BJ (cell line): ENCODE data around the gene VMAC. TPM values are rescaled to one million over a fixed set of nuclear protein-coding genes. Genes with fewer than 3 reads are reported as not detected.

Experiments
- CTCF ChIA-PET: fragments of 350-600 bp; formaldehyde crosslinking; extraction: SDS; loops from one replicate; lab custom pipeline; 2021; ENCODE audit warnings: antibody characterized with exemption, inconsistent platforms; lab: Yijun Ruan, JAX
- POLR2A ChIA-PET: fragments of 300-600 bp; sonication (Branson Sonifier 250); formaldehyde crosslinking; extraction: SDS; loops from one replicate; lab custom pipeline; 2021; ENCODE audit warnings: antibody characterized with exemption; lab: Charles Lee
- DNase-seq: peaks from one replicate; pipeline ENCODE4 v3.0.0-alpha.2; 2011; ENCODE audit warnings: low read depth
- H3K27me3 ChIP-seq: 2 replicates; pipeline ENCODE4 v1.6.0; 2011; ENCODE audit warnings: low read length; ENCODE audit not compliant: control insufficient read depth, insufficient read depth
- H3K36me3 ChIP-seq: 2 replicates; pipeline ENCODE4 v1.5.1; 2011; ENCODE audit warnings: low read length; ENCODE audit not compliant: control insufficient read depth, insufficient read depth
- H3K4me3 ChIP-seq: 2 replicates; pipeline ENCODE4 v1.5.1; 2011; ENCODE audit warnings: low read depth, mild to moderate bottlenecking, control low read depth, low read length
- polyA plus RNA-seq: library from polyadenylated mRNA; depleted of rRNA; stranded (reverse); fragments of >200 nt; gene quantifications from 2 replicates; pipeline ENCODE4 v1.2.3, GENCODE V29; 2011
- TF ChIP-seq, protein P1 (sequence below): IDR thresholded peaks from 2 replicates; pipeline ENCODE4 v1.5.1; 2011; ENCODE audit warnings: low read depth, mild to moderate bottlenecking, control low read depth, inconsistent platforms, low read length, moderate library complexity; ENCODE audit not compliant: insufficient read depth

VMAC gene
- polyA plus RNA-seq, 1 experiment: 4.2 TPM

DNA sequence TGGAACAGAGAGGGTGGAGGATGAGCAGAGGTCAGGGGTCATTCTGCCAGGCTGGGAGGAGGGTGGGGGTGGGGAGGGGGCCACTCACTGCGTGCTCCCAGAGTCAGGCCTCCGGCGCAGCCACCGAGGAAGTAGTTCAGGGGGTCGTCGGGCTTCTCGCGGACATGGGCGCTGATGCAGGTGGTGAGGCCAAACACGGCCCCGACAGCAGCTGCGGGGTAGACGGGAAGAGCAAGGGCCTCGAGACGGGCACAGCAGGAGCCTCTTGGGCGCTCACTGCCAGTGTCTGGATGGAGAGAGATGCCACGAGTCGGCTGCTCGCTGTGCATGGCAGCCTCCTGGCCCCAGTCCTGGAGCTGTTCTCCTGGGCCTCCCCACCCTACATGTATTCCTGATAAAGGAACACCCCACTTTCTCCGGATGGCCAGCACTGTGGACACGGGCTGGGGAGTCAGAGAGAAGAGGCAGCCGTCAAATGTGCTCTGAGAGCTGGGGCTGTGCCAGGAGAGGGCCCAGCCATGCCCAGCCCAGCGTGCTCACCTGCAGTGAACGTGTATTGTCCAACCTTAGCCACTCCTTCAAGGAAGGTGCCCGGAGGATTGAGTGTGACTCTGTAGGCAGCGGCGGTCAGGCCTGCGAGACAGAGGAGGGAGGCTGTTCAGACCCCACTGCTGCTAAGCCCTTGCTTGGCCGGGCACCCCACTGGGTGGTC, 8.2 kb upstream of the VMAC start:
- ChIA-PET POLR2A (no interaction called here), CTCF (interaction anchor here (0.6 to 2.2 kb wide), 2 partner anchors 13 to 93 kb away, joined by 3 to 12 read pairs; no protein-coding TSS in a partner anchor)
- TF ChIP-seq, protein P1, sequence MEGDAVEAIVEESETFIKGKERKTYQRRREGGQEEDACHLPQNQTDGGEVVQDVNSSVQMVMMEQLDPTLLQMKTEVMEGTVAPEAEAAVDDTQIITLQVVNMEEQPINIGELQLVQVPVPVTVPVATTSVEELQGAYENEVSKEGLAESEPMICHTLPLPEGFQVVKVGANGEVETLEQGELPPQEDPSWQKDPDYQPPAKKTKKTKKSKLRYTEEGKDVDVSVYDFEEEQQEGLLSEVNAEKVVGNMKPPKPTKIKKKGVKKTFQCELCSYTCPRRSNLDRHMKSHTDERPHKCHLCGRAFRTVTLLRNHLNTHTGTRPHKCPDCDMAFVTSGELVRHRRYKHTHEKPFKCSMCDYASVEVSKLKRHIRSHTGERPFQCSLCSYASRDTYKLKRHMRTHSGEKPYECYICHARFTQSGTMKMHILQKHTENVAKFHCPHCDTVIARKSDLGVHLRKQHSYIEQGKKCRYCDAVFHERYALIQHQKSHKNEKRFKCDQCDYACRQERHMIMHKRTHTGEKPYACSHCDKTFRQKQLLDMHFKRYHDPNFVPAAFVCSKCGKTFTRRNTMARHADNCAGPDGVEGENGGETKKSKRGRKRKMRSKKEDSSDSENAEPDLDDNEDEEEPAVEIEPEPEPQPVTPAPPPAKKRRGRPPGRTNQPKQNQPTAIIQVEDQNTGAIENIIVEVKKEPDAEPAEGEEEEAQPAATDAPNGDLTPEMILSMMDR: no peak
- peaks cover 23% of the 10 kb centered on the region for H3K36me3 ChIP-seq
- H3K4me3 ChIP-seq: no peak overlapping the region
- no peak for DNase-seq
- no peaks in the 10 kb centered on the region for H3K27me3 ChIP-seq

DNA sequence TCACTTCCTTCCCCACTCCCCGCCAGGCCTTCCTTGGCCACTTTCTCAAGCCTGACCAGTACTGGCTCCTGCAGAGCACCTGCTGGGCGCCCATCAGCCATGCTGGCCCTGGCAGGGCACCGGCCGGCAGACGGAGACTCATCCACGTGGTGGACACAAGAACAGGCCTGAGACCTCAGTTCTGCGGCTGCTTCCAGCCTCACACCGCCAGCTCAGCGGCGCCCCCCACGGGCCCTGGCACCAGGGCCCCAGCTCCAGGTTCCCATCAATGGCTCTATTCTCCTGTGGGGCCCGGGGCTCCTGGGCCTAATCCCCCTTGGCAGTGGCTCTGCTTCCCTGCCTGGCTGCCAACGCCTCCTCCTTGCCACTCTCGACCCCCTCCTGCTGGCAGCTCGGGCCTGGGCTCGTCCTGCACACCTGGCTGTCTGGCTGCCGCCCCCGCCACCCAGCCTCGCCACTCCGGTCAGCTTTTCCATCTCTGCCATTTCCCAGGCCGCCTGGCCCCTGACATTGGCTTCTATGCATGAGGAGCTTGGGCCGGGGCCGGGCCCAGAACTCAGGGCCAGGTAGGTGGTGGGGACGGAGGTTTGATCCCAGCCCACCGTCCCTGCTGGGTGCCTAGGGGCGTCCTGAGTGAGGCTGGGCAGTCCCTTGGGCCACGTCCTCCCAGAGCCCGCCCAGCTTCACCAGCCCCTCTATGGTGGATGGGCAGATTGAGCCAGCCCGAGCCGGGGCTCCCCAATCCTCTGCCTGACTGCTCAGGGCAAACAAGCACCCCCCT, 7.3 kb upstream of the VMAC start:
- H3K36me3 ChIP-seq: peaks cover 23% of the 10 kb centered on the region
- ChIA-PET CTCF (interaction anchor here (0.6 to 2.2 kb wide), 2 partner anchors 14 to 94 kb away, joined by 3 to 12 read pairs; no protein-coding TSS in a partner anchor), POLR2A (no interaction called here)
- TF ChIP-seq, protein P1: no peak
- H3K4me3 ChIP-seq: no peak overlapping the region
- DNase-seq: no peak
- H3K27me3 ChIP-seq: no peaks in the 10 kb centered on the region

DNA sequence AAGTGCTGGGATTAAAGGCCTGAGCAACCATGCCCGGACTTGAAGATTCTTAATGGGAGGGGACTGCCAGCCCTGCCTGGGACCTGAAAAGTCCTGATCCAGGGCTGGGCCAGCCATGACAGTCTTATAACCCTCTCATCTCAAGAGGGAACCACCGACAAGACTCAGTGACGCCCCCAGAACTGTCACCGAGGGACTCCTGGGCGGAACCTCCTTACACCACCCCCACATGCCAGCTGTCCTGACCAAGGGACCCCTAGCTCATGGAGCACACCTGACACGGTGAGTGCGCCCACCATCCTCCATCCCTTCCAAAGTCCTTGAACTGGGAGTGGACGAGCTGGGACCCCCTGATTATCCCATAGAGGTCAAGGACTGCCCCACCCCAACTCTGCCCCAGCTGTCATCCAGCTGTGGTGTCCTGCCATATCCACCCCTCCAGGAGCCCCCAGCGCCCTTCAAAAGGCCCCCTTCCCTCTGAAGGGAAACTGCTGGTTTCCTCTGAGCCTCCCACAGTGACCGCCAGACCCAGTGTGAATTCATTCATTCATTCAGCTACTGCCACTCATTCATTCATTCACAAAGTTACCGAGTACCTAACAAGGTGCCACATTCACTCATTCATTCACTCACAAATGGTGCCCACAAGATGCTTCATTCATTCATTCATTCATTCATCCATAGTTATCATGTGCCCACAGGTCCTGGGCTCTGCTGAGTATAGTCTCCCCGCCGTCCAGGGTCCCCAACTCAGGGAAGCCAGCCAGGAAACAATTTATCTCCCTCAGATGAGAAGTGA, 4.7 kb upstream of the VMAC start:
- Histone ChIP-seq H3K36me3 (peaks cover 21% of the 10 kb centered on the region), H3K4me3 (no peak overlapping the region), H3K27me3 (no peaks in the 10 kb centered on the region)
- CTCF ChIA-PET: interaction anchor here (1.4 to 5.3 kb wide), 2 partner anchors 96 kb away, joined by 3 to 40 read pairs; no protein-coding TSS in a partner anchor
- no peak for DNase-seq
- POLR2A ChIA-PET: no interaction called here
- TF ChIP-seq, protein P1: no peak

DNA sequence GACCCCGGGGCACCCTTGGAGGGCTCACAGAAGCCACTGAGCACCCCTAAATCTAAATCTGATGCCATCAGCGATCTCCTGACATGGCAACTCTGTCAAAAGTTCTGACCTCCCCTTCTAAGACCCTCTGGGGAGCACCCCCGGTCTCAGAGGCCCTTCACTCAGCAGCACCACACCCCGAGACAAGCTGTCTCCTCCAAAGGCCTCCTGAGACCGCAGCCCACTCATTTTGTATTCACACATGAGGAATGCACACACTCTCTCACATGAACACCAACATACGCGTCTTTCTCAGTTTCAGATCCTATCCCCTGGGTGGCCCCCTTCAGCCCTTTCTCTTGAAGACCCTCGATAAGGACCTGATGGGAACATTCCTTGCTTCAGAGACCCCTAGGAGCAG, 3.7 kb upstream of the VMAC start:
- ChIA-PET POLR2A (no interaction called here), CTCF (interaction anchor here (0.6 to 5.3 kb wide), 3 partner anchors 9 to 97 kb away, joined by 3 to 40 read pairs (median 21); no protein-coding TSS in a partner anchor)
- Histone ChIP-seq H3K27me3 (no peaks in the 10 kb centered on the region), H3K36me3 (peaks cover 12% of the 10 kb centered on the region), H3K4me3 (no peak overlapping the region)
- no peak for DNase-seq
- TF ChIP-seq, protein P1: no peak
